WTC11 (cell line): ENCODE results near the gene VSTM2L. TPM values are rescaled to one million over a fixed set of nuclear protein-coding genes. Genes with fewer than 3 reads are reported as not detected.
A peak's percentile ranks its signal among the peaks of the same experiment; 100 is the strongest.

Source experiments
- ATAC-seq: fragments of 200-7000 bp; cut with Tn5 transposase; 2 replicates; pipeline ENCODE4 v1.10.0; 2021; ENCODE audit warnings: mild to moderate bottlenecking, moderate library complexity
- CTCF ChIA-PET: fragments of 300-600 bp; sonication (Branson Sonifier 250); formaldehyde crosslinking; loops from one replicate; lab custom pipeline; 2021; ENCODE audit warnings: antibody characterized with exemption; lab: Charles Lee
- POLR2A ChIA-PET: fragments of 350-600 bp; sonication (Branson Sonifier 250); formaldehyde crosslinking; loops from one replicate; lab custom pipeline; 2021; ENCODE audit warnings: antibody characterized with exemption; lab: Charles Lee
- DNase-seq: peaks from one replicate; pipeline ENCODE4 v3.0.0; 2021; ENCODE audit warnings: low spot score
- H3K27ac Mint-ChIP-seq: 2 replicates; pipeline ENCODE4 v1.8.0; 2021; ENCODE audit warnings: mixed read lengths
- H3K27me3 Mint-ChIP-seq: 2 replicates; pipeline ENCODE4 v1.8.0; 2021; ENCODE audit warnings: low read depth, mild to moderate bottlenecking, moderate library complexity, mixed read lengths
- H3K36me3 Mint-ChIP-seq: 2 replicates; pipeline ENCODE4 v1.8.0; 2021; ENCODE audit warnings: mixed read lengths
- H3K4me1 Mint-ChIP-seq: 2 replicates; pipeline ENCODE4 v1.8.0; 2022; ENCODE audit warnings: mixed read lengths
- H3K4me3 Mint-ChIP-seq: 2 replicates; pipeline ENCODE4 v1.8.0; 2021; ENCODE audit warnings: mild to moderate bottlenecking, moderate library complexity, mixed read lengths
- H3K9me3 Mint-ChIP-seq: 2 replicates; pipeline ENCODE4 v1.8.0; 2021; ENCODE audit warnings: mixed read lengths
- ATF1 ChIP-seq: sonication (generic); formaldehyde crosslinking; IDR thresholded peaks from 2 replicates; pipeline ENCODE4 v1.8.1; 2023; ENCODE audit warnings: mild to moderate bottlenecking, moderate library complexity, missing genetic modification reagents
- ATF6 ChIP-seq: sonication (generic); formaldehyde crosslinking; IDR thresholded peaks from 2 replicates; pipeline ENCODE4 v1.8.1; 2023; ENCODE audit warnings: mild to moderate bottlenecking, missing genetic modification reagents
- CBFB ChIP-seq: sonication (generic); formaldehyde crosslinking; IDR thresholded peaks from 2 replicates; pipeline ENCODE4 v1.8.1; 2022; ENCODE audit warnings: mild to moderate bottlenecking, low read depth, missing genetic modification reagents
- ELF4 ChIP-seq: sonication (generic); formaldehyde crosslinking; IDR thresholded peaks from 2 replicates; pipeline ENCODE4 v1.8.1; 2022; ENCODE audit warnings: low read depth, mild to moderate bottlenecking, moderate library complexity, missing genetic modification reagents
- ETV6 ChIP-seq: sonication (generic); formaldehyde crosslinking; IDR thresholded peaks from 2 replicates; pipeline ENCODE4 v1.8.1; 2022; ENCODE audit warnings: mild to moderate bottlenecking, missing genetic modification reagents
- FOXK1 ChIP-seq: sonication (generic); formaldehyde crosslinking; IDR thresholded peaks from 2 replicates; pipeline ENCODE4 v1.8.0; 2022; ENCODE audit warnings: mild to moderate bottlenecking, moderate library complexity, missing genetic modification reagents
- HMGXB4 ChIP-seq: sonication (generic); formaldehyde crosslinking; IDR thresholded peaks from 2 replicates; pipeline ENCODE4 v1.8.1; 2023; ENCODE audit warnings: mild to moderate bottlenecking, moderate library complexity, missing genetic modification reagents
- IRF2 ChIP-seq: sonication (generic); formaldehyde crosslinking; IDR thresholded peaks from 2 replicates; pipeline ENCODE4 v1.8.0; 2022; ENCODE audit warnings: low read depth, missing genetic modification reagents, borderline replicate concordance
- JAZF1 ChIP-seq: fragments of 250-450 bp; sonication (Bioruptor Pico); IDR thresholded peaks from 2 replicates; pipeline ENCODE4 v1.9.0; 2021; ENCODE audit warnings: moderate library complexity, mild to moderate bottlenecking, inconsistent platforms
- JUN ChIP-seq: sonication (generic); formaldehyde crosslinking; IDR thresholded peaks from 2 replicates; pipeline ENCODE4 v1.8.0; 2023; ENCODE audit warnings: mild to moderate bottlenecking, missing genetic modification reagents
- NFYB ChIP-seq: sonication (generic); formaldehyde crosslinking; conservative IDR thresholded peaks from 2 replicates; pipeline ENCODE4 v1.8.0; 2022; ENCODE audit warnings: low read depth, missing genetic modification reagents
- TCF7 ChIP-seq: sonication (generic); formaldehyde crosslinking; IDR thresholded peaks from 2 replicates; pipeline ENCODE4 v1.8.0; 2022; ENCODE audit warnings: mild to moderate bottlenecking, low read depth, missing genetic modification reagents, moderate library complexity
- USF1 ChIP-seq: sonication (generic); formaldehyde crosslinking; IDR thresholded peaks from 2 replicates; pipeline ENCODE4 v1.8.0; 2022; ENCODE audit warnings: mild to moderate bottlenecking, missing genetic modification reagents
- USF2 ChIP-seq: sonication (generic); formaldehyde crosslinking; IDR thresholded peaks from 2 replicates; pipeline ENCODE4 v1.8.1; 2023; ENCODE audit warnings: mild to moderate bottlenecking, missing genetic modification reagents, moderate library complexity
- ZBTB21 ChIP-seq: sonication (generic); formaldehyde crosslinking; IDR thresholded peaks from 2 replicates; pipeline ENCODE4 v1.8.1; 2023; ENCODE audit warnings: mild to moderate bottlenecking, missing genetic modification reagents, borderline replicate concordance
- ZNF121 ChIP-seq: sonication (generic); formaldehyde crosslinking; IDR thresholded peaks from 2 replicates; pipeline ENCODE4 v1.8.0; 2023; ENCODE audit warnings: missing genetic modification reagents
- ZNF138 ChIP-seq: sonication (generic); formaldehyde crosslinking; conservative IDR thresholded peaks from 2 replicates; pipeline ENCODE4 v1.8.1; 2022; ENCODE audit warnings: mild to moderate bottlenecking, moderate library complexity, missing genetic modification reagents
- ZNF232 ChIP-seq: sonication (generic); formaldehyde crosslinking; IDR thresholded peaks from 2 replicates; pipeline ENCODE4 v1.8.0; 2022; ENCODE audit warnings: mild to moderate bottlenecking, missing genetic modification reagents
- ZNF263 ChIP-seq: sonication (generic); formaldehyde crosslinking; IDR thresholded peaks from 2 replicates; pipeline ENCODE4 v1.8.1; 2022; ENCODE audit warnings: low read depth, mild to moderate bottlenecking, moderate library complexity, missing genetic modification reagents
- ZNF317 ChIP-seq: sonication (generic); formaldehyde crosslinking; IDR thresholded peaks from 2 replicates; pipeline ENCODE4 v1.8.1; 2023; ENCODE audit warnings: low read depth, mild to moderate bottlenecking, moderate library complexity, missing genetic modification reagents, borderline replicate concordance
- ZNF512 ChIP-seq: sonication (generic); formaldehyde crosslinking; IDR thresholded peaks from 2 replicates; pipeline ENCODE4 v1.8.1; 2022; ENCODE audit warnings: missing genetic modification reagents, borderline replicate concordance
- total RNA-seq: library from RNA; stranded (reverse); gene quantifications from 3 replicates; pipeline ENCODE4 v1.2.3, GENCODE V29; 2021

Gene VSTM2L
- total RNA-seq, 1 experiment from 2014 or later = 1.9 TPM

- POLR2A ChIA-PET = no interaction called here
- peaks cover 41% of the 10 kb centered on the region for H3K4me1 Mint-ChIP-seq
- H3K9me3 Mint-ChIP-seq = no peaks in the 10 kb centered on the region
- ATAC-seq (no peak), DNase-seq (no peak)
- H3K4me3 Mint-ChIP-seq = no peak overlapping the region
- CTCF ChIA-PET = interaction anchor here (0.8 to 1.7 kb wide), 7 partner anchors 9 to 342 kb away, joined by 3 to 8 read pairs (median 4); no protein-coding TSS in a partner anchor
- peaks cover 20% of the 10 kb centered on the region for H3K27me3 Mint-ChIP-seq
- no peak overlapping the region for H3K27ac Mint-ChIP-seq
- H3K36me3 Mint-ChIP-seq = no peaks in the 10 kb centered on the region
- no peak for TF ChIP-seq CBFB (CRISPR knock-in tag)
- no peak for TF ChIP-seq USF2 (CRISPR knock-in tag)
- no peak for TF ChIP-seq ZNF138
- no peak for TF ChIP-seq ZNF121 (CRISPR knock-in tag)
Measured at GRCh38 chr20:37905671-37906613, 3.0 kb downstream of the VSTM2L start.

- TF ChIP-seq ZNF263 = no peak
- no peak for TF ChIP-seq TCF7
- no peak for TF ChIP-seq JAZF1 (CRISPR knock-in tag)
- no peak for TF ChIP-seq FOXK1 (CRISPR knock-in tag)
- no peak for TF ChIP-seq JUN (CRISPR knock-in tag)
- TF ChIP-seq HMGXB4 (CRISPR knock-in tag) = no peak
- no peak for TF ChIP-seq ATF1 (CRISPR knock-in tag)
- no peak for TF ChIP-seq ELF4 (CRISPR knock-in tag)
- no peak for TF ChIP-seq ZNF317 (CRISPR knock-in tag)
- TF ChIP-seq ATF6 (CRISPR knock-in tag) = no peak
- TF ChIP-seq, all 79 proteins: peak for 0
- no peaks in the 10 kb centered on the region for H3K36me3 Mint-ChIP-seq
- CTCF ChIA-PET = interaction anchor here (0.8 to 1.7 kb wide), 7 partner anchors 8 to 343 kb away, joined by 3 to 8 read pairs (median 4); no protein-coding TSS in a partner anchor
- no peaks in the 10 kb centered on the region for H3K9me3 Mint-ChIP-seq
- peaks cover 15% of the 10 kb centered on the region for H3K27me3 Mint-ChIP-seq
- ATAC-seq (peak; percentile 5; the same call in 1 of the 2 replicates), DNase-seq (no peak)
- H3K4me3 Mint-ChIP-seq = no peak overlapping the region
- H3K4me1 Mint-ChIP-seq = peaks cover 41% of the 10 kb centered on the region
- POLR2A ChIA-PET = no interaction called here
- no peak overlapping the region for H3K27ac Mint-ChIP-seq
Measured at GRCh38 chr20:37907330-37907676, 4.4 kb downstream of the VSTM2L start.

GRCh38 chr20:37907677-37908401, 4.9 kb downstream of the VSTM2L start:
- H3K9me3 Mint-ChIP-seq = no peaks in the 10 kb centered on the region
- no peak overlapping the region; the same call in 1 of the 2 replicates for H3K27ac Mint-ChIP-seq
- H3K4me1 Mint-ChIP-seq = peaks cover 45% of the 10 kb centered on the region
- peaks cover 18% of the 10 kb centered on the region for H3K27me3 Mint-ChIP-seq
- ChIA-PET CTCF (interaction anchor here (1.0 to 1.7 kb wide), 5 partner anchors 34 to 312 kb away, joined by 3 to 8 read pairs (median 5); no protein-coding TSS in a partner anchor), POLR2A (no interaction called here)
- TF ChIP-seq ZNF317 (CRISPR knock-in tag) (no peak), IRF2 (no peak), ZNF512 (no peak), USF1 (CRISPR knock-in tag) (no peak), NFYB (no peak), ZNF232 (CRISPR knock-in tag) (no peak), ZBTB21 (no peak), ETV6 (CRISPR knock-in tag) (no peak)
- DNase-seq = peak; percentile 46
- no peaks in the 10 kb centered on the region for H3K36me3 Mint-ChIP-seq
- H3K4me3 Mint-ChIP-seq = no peak overlapping the region
- peak; percentile 5; the same call in 1 of the 2 replicates for ATAC-seq
